Measurements from ENCODE around the gene GSK3B.
A peak's percentile ranks its signal among the peaks of the same experiment; 100 is the strongest.
"Not testable (repeated sequence)": the region's sequence is repeated elsewhere in the genome, so short reads cannot be mapped to it uniquely, and the experiment has no call there.

Gene GSK3B

DNA sequence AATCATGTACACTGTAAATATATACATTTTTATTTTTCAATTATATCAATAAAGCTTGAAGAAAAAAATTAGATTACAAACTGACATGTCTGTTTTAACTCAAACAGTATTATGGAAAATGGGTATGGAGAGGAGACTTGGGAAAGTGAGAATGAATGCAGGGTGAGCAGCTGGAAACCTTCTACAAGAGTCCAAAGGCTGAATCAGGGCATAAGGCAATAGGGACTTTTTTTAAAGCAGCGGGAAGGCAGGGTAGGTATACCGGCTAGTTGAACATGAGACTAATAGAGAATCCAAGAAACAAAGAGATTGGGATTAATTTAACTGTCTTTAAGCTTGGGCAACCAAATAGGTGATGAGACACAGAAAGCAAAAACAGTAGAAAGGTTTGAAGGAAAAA lies 167.1 kb downstream of the GSK3B start:
- DNase-seq, result no peak

DNA sequence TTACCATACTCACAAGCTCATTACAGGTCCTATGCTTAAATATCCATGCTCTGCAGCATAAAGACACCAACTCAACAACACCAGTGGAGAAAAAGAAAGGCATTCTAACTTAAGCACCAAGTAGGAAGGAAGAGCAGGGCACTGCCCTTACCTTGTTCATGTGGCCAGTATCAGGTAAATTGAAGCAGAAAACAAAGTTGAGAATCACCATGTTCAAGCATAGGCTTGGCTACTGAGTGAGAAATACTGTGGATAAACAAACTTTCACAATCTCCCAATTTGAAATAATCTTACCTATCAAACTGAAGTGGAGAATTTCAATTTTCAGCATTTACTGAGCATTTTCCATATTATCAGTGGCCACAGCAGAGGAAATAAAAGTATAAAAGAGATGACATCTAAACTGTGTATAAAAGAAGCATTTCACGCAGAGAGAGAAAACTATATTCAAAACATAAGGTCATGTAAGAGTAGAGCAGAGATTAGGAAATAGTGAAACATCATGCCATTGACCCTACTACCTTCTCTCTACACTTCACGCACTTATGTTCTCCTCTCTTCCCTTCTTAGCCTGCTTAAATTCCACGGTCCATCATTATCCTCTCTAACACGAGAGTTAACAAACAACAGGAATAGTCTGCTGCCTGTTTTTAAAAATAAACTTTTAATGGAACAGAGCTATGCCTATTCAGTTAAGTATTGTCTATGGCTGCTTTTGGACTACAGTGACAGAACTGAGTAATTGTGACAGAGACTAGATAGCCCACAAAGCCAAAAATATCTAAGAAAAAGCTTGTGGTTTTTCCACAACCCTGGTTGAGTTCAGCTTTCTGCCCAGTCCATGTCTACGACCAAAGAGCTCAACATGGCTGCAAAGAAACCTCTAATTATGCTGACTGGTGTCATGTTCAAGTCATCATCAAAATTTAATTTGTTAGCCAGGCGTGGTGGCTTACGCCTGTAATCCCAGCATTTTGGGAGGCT lies 169.8 kb downstream of the GSK3B start:
- no peak for DNase-seq

DNA sequence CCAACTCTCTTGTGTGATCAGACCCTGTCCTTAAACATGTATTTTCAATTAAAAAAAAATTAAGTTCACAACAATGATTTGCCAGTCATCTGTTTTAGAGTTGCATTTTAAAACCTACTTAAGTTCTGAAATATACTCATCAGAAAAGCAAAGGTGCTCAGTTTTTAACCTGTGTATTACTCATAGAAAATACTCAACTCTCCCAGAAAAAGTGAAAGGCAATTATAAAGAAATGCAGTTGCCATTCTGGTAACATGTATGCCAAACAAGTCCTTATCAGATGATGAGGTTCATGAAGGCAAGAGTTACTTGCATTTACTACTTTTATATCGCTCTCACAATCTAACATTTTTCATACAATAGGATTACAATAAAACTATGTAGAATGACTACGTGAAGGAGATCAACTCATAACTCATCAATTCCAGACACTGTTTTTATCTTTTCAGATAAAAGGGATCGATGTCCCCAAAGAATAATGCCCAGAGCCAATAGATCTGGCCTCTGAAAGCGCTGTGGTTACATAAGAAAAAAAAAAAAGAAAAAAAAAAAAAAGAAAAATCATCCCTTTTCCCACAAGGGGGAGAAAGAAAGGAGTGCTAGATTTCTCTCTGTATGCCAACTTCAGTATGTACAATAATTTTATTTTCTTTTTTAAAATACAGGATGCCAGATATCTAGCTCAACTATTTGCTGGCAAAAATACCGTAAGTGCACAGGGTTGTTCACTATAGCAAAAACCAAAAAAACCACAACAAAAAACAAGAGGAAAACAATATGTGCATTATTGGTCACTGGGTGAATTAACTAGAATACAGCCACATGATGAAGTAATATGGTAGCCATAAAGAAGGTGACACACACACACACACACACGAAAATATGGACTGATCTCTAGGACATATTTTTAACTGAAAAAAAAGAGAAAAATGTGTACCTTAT lies 175.0 kb downstream of the GSK3B start:
- DNase-seq, result no peak

DNA sequence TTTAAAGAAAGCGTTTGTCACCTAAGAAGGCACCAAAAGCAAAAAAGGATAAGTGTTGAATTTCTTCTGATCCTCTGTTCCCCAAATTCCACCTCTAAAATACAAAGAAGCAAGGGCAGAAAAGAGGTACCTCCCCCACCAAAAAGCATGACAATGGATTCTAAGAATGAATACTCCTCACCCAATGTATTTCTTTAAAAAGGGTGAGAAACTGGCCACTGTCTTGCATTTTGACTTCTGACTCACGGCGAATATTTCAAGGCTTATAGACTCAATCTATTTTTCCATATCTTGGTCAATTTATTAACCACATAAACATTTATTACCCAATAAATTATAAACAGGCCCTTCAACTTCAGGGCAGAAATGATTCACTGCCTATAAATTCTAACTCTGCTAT lies 181.2 kb downstream of the GSK3B start:
- no peak for DNase-seq

DNA sequence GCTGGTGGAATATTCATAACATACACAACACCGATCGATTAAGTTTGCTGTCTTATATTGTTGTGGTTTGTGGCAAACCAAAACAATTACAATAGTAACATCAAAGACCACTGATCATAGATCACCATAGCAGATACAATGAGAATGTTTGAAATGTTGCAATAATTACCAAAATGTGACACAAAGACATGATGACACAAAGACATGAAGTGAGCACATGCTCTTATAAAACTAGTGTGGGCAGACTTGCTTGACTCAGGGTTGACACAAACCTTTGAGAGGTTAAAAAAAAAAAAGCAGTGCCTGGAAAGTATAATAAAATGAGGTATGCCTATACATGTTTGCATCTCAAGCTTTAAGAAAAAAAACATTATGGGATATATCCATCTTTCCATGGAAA lies 182.0 kb downstream of the GSK3B start:
- no peak for DNase-seq

DNA sequence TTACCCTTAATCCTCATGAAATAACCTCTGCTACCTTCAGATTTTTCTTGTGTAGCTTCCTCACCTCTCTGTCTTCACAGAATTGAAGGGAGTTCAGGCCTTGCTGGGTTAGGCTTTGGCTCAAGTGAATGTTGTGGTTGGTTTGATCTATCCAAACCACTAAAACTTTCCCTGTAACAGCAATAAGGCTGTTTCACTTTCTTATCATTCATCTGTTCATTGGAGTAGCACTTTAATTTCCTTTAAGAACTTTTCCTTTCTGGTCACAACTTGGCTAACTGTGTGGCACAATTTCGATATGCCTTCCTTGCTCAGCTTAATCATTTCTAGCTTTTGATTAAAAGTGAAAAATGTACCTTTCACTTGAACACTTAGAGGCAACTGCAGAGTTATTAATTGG lies 182.5 kb downstream of the GSK3B start:
- no peak for DNase-seq

DNA sequence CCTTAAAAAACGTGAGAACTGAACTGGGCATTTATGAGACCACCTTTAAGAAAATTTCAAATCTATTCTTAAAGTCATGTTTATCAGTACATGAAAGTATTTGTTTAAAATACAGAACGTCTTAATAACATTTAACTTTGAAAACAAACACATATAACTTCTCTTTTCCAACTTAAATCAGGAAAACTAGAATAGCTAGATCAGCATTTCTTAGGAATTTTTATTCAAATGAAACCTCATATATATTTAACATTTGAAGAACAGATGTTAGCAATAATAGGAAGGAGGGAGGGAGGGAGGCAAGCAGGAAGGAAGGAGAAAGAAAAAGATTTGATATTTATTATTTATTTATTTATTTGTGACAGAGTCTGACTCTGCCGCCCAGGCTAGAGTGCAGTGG lies 192.2 kb downstream of the GSK3B start:
- no peak for DNase-seq

DNA sequence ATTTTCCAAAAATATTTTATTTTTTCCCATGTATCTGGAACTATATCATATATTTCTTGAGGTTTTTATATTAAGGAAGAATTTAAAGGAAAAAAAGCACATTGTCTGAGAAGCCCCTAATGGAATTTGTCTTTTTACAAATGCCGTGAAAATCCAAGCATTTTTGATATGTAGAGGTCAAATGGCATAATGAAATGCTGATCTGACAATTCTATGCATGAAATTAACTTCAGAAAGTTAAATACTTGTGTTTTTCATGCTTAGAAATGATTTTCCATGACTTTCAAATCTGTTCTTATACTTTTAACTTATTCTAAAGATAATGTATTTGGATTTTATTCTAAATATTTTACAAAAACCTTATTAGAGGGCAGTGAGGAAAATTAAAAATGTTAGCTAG lies 193.1 kb downstream of the GSK3B start:
- DNase-seq, result no peak

DNA sequence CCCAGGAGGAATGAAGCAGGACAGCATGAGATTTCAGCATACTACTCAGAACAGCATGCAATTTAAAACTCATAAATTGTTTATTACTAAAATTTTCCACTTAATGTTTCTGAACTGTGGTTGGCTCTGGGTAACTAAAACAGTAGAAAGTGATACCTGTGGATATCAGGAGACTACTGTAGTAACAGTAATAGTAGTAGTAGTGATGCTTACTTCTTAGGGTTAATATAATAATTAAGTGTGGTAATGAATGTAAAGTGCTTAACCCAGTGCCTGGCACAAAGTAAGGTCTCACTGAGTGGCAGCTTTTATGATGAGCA lies 195.1 kb downstream of the GSK3B start:
- DNase-seq, result no peak

DNA sequence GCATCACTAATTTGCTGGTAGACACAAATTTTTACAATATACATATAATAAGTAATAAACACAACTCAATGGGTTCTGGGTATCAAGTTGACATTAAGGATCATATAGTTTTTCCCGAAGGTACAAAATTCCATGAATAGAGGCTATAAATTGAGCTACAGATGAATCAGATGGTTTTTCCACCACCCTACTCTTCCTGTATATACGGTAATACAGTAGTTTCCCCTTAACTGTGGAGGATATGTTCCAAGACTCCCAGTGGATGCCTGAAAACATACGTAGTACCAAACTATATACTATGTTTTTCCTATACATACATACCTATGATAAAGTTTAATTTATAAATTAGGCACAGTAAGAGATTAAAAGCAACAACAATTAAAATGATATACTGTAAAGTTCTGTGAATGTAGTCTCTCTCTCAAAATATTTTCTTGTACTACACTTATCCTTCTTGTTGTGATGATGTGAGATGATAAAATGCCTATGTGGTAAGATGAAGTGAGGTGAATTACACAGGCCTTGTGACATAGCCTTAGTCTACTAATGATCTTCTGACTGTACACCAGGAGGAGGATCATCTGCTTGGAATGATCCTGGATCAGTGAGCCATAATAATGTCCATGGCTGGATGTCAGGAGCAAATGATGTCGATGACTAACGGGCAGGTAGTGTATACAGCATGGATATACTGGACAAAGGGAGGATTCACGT lies 195.6 kb downstream of the GSK3B start:
- no peak for DNase-seq

DNA sequence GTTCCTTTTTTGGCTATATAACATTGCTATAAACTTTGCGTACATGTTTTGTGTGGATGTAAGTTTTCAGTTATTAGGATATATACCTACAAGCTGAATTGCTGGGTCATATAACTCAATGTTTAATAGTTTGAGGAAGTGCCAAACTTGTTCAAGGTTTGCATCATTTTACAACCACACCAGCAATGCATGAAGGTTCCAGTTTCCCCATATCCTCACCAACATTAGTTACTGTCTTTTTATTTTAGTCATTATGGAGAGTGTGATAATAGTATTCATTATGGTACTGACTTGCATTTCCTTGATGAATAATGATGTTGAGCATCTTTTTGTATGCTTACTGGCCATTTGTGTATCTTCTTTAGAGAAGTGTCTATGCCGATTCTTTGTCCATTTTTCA lies 200.1 kb downstream of the GSK3B start:
- DNase-seq, result no peak

DNA sequence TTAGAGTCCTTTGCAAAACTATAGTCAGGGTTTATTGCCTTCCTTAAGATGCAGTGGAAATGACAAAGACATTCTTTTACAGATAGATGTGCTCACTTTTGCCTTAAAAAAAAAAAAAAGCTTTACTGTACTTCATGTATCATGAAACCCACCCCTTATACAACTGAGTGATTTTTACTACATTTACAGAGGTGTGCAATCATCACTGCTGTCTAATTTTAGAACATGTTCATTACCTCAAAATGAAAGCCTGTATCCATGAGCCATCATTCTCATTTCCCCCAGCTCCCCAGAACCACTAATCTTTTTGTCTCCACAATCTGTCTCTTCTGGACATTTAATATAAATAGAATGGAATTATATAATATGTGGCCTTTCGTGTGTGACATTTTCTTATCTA lies 200.5 kb downstream of the GSK3B start:
- no peak for DNase-seq

DNA sequence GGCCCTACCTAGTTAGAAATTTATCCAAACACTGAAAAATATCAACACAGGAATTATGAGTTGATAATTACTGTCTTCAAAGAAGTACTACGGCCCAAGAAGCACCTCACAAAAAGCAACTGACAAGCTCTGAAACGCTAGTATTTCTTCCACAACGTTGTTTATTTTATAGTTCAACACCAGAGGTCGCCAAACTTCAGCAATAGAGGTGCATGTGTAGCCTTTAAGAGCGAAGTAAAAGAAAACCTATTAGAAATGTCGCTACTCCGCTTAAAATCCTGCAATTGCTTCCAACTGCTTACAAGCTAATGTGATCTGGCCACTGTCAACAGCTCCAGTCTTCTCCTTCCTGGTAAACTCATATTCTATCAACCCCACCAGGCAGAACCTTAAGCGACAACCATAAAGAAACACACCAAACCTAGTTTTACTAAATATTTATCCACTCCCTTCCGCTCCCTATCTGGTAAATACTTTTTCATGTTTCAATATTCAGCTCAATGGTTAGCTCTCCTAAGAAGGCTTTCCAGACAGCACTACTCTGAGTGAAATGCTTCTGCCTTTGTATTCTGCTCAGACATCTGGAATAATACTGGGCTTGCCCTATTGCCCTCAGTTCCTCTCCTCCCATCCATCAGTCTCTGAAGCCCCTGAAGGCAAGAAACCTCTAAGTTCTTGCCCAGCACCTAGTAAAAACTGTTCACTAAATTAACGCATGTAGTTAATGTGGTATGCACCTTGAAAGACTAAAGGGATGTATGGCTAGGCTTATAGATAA lies 202.1 kb downstream of the GSK3B start:
- peak; percentile 8 for DNase-seq

DNA sequence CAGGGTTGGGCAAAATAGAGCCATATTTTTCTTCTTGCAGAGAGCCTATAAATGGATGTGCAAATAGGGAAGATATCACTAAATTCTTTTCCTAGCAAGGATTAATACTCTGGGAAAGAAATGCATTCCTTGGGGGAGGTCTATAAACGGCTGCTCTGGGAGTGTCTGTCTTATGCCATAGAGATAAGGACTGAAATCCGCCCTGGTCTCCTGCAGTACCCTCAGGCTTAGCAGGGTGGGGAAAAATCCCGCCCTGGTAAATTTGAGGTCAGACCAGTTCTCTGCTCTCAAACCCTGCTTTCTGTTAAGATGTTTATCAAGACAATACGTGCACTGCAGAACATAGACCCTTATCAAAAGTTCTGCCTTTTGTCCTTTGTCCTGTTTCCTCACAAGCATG lies 205.6 kb downstream of the GSK3B start:
- not testable (repeated sequence) for DNase-seq

DNA sequence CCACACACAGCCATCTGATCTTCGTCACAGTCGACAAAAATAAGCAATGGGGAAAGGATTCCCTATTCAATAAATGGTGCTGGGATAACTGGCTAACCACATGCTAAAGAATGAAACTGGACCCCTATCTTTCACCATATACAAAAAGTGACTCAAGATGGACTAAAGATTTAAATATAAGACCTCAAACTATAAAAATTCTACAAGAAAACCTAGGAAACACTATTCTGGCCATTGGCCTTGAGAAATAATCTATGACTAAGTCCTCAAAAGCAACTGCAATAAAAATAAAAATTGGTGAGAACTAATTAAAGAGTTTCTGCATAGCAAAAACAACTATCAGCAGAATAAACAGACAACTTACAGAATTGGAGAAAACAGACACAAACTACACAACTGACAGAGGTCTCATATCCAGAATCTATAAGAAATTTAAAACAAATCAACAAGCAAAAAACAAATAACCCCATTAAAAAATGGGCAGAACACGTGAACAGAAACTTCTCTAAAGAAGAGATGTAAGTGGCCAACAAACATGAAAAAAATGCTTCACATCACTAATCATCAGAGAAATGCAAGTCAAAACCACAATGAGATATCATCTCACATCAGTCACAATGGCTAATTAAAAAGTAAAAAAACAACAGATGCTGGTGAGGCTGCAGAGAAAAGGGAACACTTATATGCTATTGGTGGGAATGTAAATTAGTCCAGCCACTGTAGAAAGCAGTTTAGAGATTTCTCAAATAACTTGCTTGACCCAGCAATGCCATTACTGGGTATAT lies 208.3 kb downstream of the GSK3B start:
- DNase-seq, result no peak

DNA sequence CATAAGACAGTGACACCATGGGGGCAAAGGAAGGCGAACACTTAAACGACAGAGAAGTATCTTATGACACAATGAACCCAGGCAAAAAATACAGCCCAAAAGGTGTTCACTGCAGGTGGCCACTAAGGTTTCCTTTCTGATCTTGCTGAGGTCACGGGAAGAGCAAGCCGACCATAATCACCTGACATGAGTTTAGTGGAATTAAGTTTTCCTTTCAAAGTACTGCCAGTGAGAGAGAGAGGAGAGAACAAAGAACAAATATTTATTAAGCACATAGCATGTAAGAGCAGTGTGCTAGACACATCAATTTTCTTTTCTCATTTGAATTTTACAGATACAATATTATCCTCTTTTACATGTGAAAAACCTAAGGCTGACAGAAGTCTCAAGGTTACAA lies 210.1 kb downstream of the GSK3B start:
- DNase-seq, result no peak

DNA sequence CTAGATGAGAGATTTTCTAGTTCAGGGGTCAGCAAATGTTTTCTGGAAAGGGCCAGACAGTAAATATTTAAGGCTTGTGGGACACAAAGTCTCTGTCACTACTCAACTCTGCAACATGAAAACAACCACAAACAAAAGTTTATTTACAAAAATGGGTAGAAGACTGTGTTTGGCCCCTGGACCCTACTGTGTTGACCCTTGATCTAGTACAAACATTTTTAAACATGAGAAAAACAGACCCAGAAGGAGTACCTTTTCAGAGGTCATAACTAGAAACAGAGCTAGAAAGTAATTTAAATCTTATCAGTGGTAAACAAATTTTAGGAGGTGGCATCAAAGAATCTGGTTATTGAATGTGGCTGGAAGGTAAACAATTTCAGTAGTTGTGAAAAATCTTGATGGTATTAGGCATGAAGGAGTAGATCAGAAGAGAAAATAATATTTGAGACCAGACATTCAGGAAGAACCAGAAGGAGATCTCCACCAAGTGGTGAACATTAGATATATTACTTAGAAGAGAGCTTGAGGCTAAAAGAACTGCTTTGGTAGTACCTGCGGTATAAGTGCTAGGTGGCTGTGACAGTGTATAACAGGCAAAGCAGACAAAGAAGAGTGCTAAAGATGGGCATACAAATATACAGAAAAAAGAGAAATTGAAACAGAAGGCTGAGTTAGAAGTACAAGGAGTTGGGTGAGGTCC lies 210.6 kb downstream of the GSK3B start:
- DNase-seq, result no peak

DNA sequence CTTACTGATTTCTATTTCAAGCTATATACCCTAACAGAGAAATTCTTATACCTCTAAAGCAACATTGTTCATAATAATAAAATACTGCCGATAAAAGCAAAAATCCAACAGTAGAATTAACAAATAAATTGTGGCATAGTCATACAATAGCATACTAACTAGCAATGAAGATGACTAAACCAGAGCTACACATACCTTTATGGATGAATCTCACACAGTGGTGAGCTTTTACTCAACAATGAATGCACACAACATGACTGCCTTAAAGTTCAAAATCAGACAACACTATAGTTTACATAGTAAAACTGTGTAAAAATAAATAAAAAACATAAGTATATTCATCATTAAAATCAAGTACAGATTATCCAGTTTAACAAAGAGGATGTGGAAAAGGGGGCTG lies 213.3 kb downstream of the GSK3B start:
- no peak for DNase-seq

DNA sequence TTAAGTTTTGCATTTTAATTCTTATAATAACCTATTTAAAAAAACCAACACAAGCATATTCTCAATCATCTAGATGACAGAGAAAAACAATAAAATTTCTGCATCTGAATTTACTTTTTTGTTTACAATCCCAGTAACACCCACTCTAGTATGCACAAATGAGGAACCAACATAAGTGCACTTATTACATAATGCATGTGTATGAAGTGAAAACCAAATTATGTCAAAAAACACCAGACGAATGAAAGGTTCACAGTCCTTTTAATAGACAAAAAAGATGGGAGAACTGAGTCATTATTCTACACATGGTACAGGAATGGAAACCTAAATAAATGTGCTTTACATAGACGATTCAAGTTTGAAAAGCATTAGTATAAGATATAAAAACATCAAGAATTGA lies 220.6 kb downstream of the GSK3B start:
- no peak for DNase-seq

DNA sequence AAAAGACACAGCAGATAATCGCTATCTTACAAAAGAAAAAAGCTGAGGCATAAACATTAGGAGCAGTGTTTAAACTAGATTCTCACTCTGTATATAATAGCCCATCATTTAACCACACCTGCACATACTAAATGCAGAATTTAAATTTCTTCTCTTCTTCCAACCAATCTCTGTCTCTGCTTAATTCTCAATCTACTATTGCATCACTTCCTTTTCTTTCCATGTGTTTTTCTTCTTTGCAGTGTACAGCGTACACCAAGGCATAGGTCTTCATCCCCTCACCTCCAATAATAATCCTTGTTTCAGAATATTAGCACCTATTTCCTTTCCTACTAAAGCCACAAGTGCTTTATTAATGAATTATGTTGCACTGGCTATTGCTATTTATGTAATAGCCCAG lies 221.5 kb downstream of the GSK3B start:
- no peak for DNase-seq

DNA sequence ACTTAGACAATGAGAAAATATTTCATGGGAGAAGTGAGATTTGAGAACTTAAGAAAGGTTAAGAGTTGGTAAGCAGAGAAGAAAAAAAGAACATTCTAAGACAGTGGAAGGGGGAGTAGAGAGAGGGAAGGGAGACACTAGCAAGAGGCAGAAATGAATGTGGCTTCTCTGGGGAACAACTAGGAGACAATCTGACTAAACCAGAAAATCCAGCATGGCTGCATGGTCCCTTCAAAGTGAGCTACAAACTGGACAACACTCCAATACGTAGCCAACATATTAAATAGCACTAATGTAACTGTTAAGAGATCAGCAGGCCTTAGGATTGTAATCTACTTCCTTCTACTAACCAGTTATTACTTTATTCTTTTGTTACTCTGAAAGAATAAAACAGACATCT lies 222.7 kb downstream of the GSK3B start:
- DNase-seq, result no peak

All from NK-92 treated with Interleukin-12 subunit alpha and Interleukin-12 subunit beta, amount 100 ng/mL, for 24 hours (cell line).